Measurements from ENCODE around the gene CRYBG1. TPM values are rescaled to one million over a fixed set of nuclear protein-coding genes. Genes with fewer than 3 reads are reported as not detected.

The CRYBG1 gene
- total and polyA plus RNA-seq, 10 of the 15 experiments (the other 5 are each of a cell fraction or from before 2014, with no cell fraction given) = 6.5 to 57.0 (median 25.2) TPM

DNA sequence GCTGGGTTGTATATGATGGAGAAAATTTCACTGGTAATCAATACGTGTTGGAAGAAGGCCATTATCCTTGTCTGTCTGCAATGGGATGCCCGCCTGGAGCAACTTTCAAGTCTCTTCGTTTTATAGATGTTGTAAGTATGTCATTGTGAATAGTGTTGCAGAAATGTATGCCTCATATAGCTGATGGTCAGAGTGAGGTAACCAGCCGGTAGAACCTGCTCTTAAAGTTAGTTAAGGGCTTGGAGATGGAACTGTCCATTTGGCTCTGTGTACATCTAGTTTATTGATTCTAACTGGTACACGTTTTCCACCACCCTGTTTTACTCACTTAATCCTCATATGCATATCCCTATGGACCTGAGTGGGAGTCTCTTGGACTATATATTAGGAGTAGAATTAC is 195.2 kb downstream of the CRYBG1 start:
- DNase-seq (ENCODE audit: low read depth, low spot score) = no peak
- Histone ChIP-seq H3K27ac (ENCODE audit: control insufficient read depth, insufficient read depth) (no peak overlapping the region), H4K20me1 (ENCODE audit: control insufficient read depth, insufficient read depth) (no peaks in the 10 kb centered on the region), H3K36me3 (ENCODE audit: control insufficient read depth in 2 of 2, insufficient read depth in 2 of 2, low read length in 1 of 2) (peaks cover 7 to 36% of the 10 kb centered on the region in 2 experiments), H3K4me3 (no peak overlapping the region), H3K79me2 (ENCODE audit: control insufficient read depth, insufficient read depth, low read length) (no peaks in the 10 kb centered on the region), H2AFZ (ENCODE audit: control insufficient read depth, low read depth, low read length) (no peak overlapping the region), H3K4me2 (ENCODE audit: control insufficient read depth, insufficient read depth) (no peak overlapping the region), H3K9me3 (replicated peaks; ENCODE audit: control insufficient read depth, insufficient read depth, low read length) (no peaks in the 10 kb centered on the region; the same call in 2 of the 3 replicates), H3K9ac (ENCODE audit: control insufficient read depth, insufficient read depth, low read length) (no peak overlapping the region), H3K27me3 (replicated peaks in 1 of 2; ENCODE audit: control insufficient read depth in 2 of 2, insufficient read depth in 2 of 2, low read length in 1 of 2) (no peaks in the 10 kb centered on the region), H3K4me1 (ENCODE audit: control insufficient read depth, insufficient read depth, low read length) (no peaks in the 10 kb centered on the region)
- ChIA-PET CTCF (interaction anchor here (0.8 to 5.9 kb wide), 6 partner anchors 8 to 112 kb away, joined by 3 to 37 read pairs (median 10); no protein-coding TSS in a partner anchor), SMC1A (ENCODE audit: uncharacterized antibody, unreplicated experiment) (interaction anchor here (1.0 to 3.1 kb wide), 4 partner anchors 10 to 112 kb away, joined by 3 to 14 read pairs (median 4); no protein-coding TSS in a partner anchor), RAD21 (ENCODE audit: unreplicated experiment) (interaction anchor here (4.4 kb wide), 1 partner anchor 44 kb away, joined by 12 read pairs; no protein-coding TSS in a partner anchor), POLR2A (no interaction called here)
- BruUV-seq (replicated peaks) = TSS peak; percentile 13
- in situ Hi-C loops (cut with MboI) (no loop called here), intact Hi-C loops (cut with micrococcal nuclease; ENCODE audit: unreplicated experiment) (no loop called here)
- no peak for FAIRE-seq
- TF ChIP-seq YBX1 (IDR thresholded peaks at IDR 0.05) (no peak), PML (IDR thresholded peaks at IDR 0.05; ENCODE audit: low read length) (0 out of 2 replicates have a peak, but pooled peaks have one; percentile 27), IRF4 (IDR thresholded peaks at IDR 0.05; ENCODE audit: low read depth, low read length) (no peak), BRCA1 (IDR thresholded peaks at IDR 0.05; ENCODE audit: low read depth, low read length) (no peak)
- ATAC-seq = peak; percentile 29; the same call in 1 of the 3 replicates
- WGBS (ENCODE audit: insufficient coverage, insufficient replicate concordance, low lambda C conversion rate, missing lambda C conversion rate) = 74% methylated on average over 5 of the region's 5 CpGs

DNA sequence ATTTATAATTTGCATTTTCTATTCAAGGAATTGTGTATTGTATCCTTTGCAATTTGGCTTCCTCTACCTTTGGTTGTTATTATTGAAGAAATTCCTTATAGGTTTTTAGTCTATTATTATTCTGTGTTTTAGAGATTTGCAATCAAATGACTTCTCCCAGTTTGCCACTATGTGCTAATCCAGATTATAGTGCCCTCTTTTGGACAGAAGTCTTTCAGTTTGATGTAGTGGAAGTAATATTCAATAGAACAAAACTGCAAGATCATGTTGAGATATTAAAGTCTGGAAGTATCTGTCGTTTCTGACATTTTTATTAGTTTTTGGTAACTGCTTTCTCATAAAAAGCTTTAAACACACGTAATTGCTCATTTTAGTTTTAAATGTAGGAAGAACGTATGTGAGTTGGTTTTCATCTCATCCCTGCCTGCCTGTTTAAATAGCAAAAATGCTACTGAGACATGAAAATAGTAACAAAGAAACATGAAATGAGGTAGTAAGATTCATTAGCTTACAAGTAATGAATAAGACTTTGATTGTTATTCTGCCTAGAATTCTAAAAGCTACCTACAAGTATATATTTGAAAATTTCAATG is 195.9 kb downstream of the CRYBG1 start:
- no peak for DNase-seq (ENCODE audit: low read depth, low spot score)
- no peak overlapping the region for H3K9ac ChIP-seq (ENCODE audit: control insufficient read depth, insufficient read depth, low read length)
- no TSS peak for BruUV-seq (replicated peaks)
- no peaks in the 10 kb centered on the region for H3K9me3 ChIP-seq (replicated peaks; ENCODE audit: control insufficient read depth, insufficient read depth, low read length)
- H2AFZ ChIP-seq (ENCODE audit: control insufficient read depth, low read depth, low read length) = no peak overlapping the region
- H3K4me2 ChIP-seq (ENCODE audit: control insufficient read depth, insufficient read depth) = no peak overlapping the region
- ATAC-seq = peak; percentile 47; the same call in 2 of the 3 replicates
- WGBS (ENCODE audit: insufficient coverage, insufficient replicate concordance, low lambda C conversion rate, missing lambda C conversion rate) = 13% methylated on average over 3 of the region's 3 CpGs
- no peak for FAIRE-seq
- in situ Hi-C loops (cut with MboI) (no loop called here), intact Hi-C loops (cut with micrococcal nuclease; ENCODE audit: unreplicated experiment) (no loop called here)
- peaks cover 7 to 39% of the 10 kb centered on the region in 2 experiments for H3K36me3 ChIP-seq (ENCODE audit: control insufficient read depth in 2 of 2, insufficient read depth in 2 of 2, low read length in 1 of 2)
- CTCF ChIA-PET = interaction anchor here (0.5 to 5.9 kb wide), 13 partner anchors 9 to 473 kb away, joined by 3 to 37 read pairs (median 3); no protein-coding TSS in a partner anchor
- RAD21 ChIA-PET (ENCODE audit: unreplicated experiment) = interaction anchor here (0.9 to 1.6 kb wide), 3 partner anchors 43 to 111 kb away, joined by 4 to 5 read pairs (median 4); no protein-coding TSS in a partner anchor
- no peaks in the 10 kb centered on the region for H3K79me2 ChIP-seq (ENCODE audit: control insufficient read depth, insufficient read depth, low read length)
- H3K27ac ChIP-seq (ENCODE audit: control insufficient read depth, insufficient read depth) = no peak overlapping the region
- H3K27me3 ChIP-seq (replicated peaks in 1 of 2; ENCODE audit: control insufficient read depth in 2 of 2, insufficient read depth in 2 of 2, low read length in 1 of 2) = no peaks in the 10 kb centered on the region
- SMC1A ChIA-PET (ENCODE audit: uncharacterized antibody, unreplicated experiment) = interaction anchor here (0.7 to 3.1 kb wide), 11 partner anchors 10 to 221 kb away, joined by 3 to 14 read pairs (median 4); no protein-coding TSS in a partner anchor
- POLR2A ChIA-PET = no interaction called here
- no peaks in the 10 kb centered on the region for H3K4me1 ChIP-seq (ENCODE audit: control insufficient read depth, insufficient read depth, low read length)
- TF ChIP-seq ETV6 (conservative IDR thresholded peaks at IDR 0.05 in 1 of 2, IDR thresholded peaks at IDR 0.05 in 1 of 2; ENCODE audit: borderline replicate concordance in 1 of 2, low read depth in 1 of 2) (no peak), SMC3 (IDR thresholded peaks at IDR 0.05; ENCODE audit: borderline replicate concordance, low read length) (peak; percentile 54; the same call in 1 of the 2 replicates), RFX5 (IDR thresholded peaks at IDR 0.05; ENCODE audit: low read depth, low read length) (no peak), RAD21 (IDR thresholded peaks at IDR 0.05; ENCODE audit: insufficient read depth, low read depth, low read length) (peak; percentile 63)
- TF ChIP-seq, protein P1, sequence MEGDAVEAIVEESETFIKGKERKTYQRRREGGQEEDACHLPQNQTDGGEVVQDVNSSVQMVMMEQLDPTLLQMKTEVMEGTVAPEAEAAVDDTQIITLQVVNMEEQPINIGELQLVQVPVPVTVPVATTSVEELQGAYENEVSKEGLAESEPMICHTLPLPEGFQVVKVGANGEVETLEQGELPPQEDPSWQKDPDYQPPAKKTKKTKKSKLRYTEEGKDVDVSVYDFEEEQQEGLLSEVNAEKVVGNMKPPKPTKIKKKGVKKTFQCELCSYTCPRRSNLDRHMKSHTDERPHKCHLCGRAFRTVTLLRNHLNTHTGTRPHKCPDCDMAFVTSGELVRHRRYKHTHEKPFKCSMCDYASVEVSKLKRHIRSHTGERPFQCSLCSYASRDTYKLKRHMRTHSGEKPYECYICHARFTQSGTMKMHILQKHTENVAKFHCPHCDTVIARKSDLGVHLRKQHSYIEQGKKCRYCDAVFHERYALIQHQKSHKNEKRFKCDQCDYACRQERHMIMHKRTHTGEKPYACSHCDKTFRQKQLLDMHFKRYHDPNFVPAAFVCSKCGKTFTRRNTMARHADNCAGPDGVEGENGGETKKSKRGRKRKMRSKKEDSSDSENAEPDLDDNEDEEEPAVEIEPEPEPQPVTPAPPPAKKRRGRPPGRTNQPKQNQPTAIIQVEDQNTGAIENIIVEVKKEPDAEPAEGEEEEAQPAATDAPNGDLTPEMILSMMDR (IDR thresholded peaks at IDR 0.05 in 2 of 3, conservative IDR thresholded peaks at IDR 0.05 in 1 of 3; ENCODE audit: control insufficient read depth in 2 of 3, extremely low read depth in 1 of 3, insufficient read depth in 1 of 3, low read depth in 3 of 3, low read length in 3 of 3) = peak; percentile 16 to 37 (median 23); a peak in 3 of 6 replicates
- no peaks in the 10 kb centered on the region for H4K20me1 ChIP-seq (ENCODE audit: control insufficient read depth, insufficient read depth)
- no peak overlapping the region for H3K4me3 ChIP-seq
